ENCODE measurements around the gene RRP7A.
"Not testable (repeated sequence)": the region's sequence is repeated elsewhere in the genome, so short reads cannot be mapped to it uniquely, and the experiment has no call there.

DNA sequence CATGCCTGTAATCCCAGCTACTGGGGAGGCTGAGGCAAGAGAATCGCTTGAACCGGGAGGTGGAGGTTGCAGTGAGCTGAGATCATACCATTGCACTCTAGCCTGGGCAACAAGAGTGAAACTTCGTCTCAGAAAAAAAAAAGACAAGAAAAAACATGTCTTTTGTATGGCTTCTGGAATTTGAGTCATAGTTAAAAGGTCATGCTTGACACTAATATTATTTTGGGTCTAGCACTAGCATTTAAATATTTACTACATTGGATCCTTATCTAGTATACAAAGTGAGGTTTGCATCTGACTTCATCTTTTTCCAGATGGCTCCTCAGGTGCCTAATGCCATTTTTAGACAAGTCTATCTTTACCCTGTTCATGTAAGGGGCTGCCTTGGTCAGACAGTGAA lies 44.3 kb upstream of the RRP7A start:
- TF ChIP-seq, protein P1, sequence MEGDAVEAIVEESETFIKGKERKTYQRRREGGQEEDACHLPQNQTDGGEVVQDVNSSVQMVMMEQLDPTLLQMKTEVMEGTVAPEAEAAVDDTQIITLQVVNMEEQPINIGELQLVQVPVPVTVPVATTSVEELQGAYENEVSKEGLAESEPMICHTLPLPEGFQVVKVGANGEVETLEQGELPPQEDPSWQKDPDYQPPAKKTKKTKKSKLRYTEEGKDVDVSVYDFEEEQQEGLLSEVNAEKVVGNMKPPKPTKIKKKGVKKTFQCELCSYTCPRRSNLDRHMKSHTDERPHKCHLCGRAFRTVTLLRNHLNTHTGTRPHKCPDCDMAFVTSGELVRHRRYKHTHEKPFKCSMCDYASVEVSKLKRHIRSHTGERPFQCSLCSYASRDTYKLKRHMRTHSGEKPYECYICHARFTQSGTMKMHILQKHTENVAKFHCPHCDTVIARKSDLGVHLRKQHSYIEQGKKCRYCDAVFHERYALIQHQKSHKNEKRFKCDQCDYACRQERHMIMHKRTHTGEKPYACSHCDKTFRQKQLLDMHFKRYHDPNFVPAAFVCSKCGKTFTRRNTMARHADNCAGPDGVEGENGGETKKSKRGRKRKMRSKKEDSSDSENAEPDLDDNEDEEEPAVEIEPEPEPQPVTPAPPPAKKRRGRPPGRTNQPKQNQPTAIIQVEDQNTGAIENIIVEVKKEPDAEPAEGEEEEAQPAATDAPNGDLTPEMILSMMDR (IDR thresholded peaks at IDR 0.05; ENCODE audit: borderline replicate concordance, extremely low read depth, low read length, poor library complexity, severe bottlenecking), result not testable (repeated sequence)
- not testable (repeated sequence) for TF ChIP-seq EZH2 (IDR thresholded peaks at IDR 0.05; ENCODE audit: borderline replicate concordance, low read depth, low read length, severe bottlenecking)
